ACHN (cell line): ENCODE measurements around the gene CCDC78.
"Not testable (repeated sequence)": the region's sequence is repeated elsewhere in the genome, so short reads cannot be mapped to it uniquely, and the experiment has no call there.

Experiments used
- DNase-seq: peaks from one replicate; pipeline ENCODE4 v3.0.0-alpha.2; 2015
- in situ Hi-C: cut with HindIII; loops from 2 replicates; pipeline ENCODE4 v1.10.0; 2017; ENCODE audit warnings: low sequenced_read_pairs, low pct_ligation_motif_present, low pct_unique_long_range_greater_than_20kb

CCDC78 gene

DNA sequence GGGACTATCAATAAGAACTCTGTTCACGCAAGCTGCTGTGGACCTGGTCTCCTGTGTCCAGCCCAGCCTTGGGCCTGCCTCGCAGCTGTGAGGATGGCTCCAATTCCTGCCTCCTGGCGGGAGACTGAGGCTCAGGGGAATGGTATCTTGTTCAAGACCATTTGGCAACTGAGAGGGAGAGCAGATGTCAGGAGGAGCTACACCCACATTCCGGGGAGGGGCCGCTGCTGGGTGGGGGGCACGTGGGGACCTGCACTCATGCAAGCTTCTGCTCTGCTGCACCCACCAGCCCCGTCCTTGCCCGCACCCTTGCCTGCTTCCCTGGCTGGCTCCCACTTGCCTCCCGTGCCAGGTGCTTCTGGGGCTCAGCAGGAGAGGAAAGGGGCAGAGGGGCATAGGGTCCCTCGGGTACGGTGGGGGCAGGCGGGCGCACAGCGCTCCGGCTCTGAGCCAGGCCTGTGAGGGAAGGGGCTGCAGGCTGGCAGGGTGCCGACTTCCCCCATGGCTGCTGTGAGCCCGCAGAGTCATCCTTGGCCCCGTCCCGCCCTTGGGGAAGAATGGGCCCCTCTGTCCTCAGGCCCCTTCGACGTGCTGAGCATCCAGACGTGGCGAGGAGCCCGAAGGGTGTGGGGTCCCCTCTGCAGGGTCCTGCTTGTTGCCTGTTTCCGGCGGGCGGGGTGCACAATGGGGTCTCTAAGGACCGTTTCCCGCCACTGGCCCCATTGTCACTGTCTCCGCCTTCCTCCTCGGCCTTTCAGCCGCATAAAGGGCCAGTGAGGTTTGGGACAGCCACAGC lies 8.6 kb downstream of the CCDC78 start:
- in situ Hi-C loops, result no loop called here
- DNase-seq, result no peak

- DNase-seq, result no peak
- in situ Hi-C loops, result no loop called here
Measured at GRCh38 chr16:716768-717325, 9.4 kb downstream of the CCDC78 start.

DNA sequence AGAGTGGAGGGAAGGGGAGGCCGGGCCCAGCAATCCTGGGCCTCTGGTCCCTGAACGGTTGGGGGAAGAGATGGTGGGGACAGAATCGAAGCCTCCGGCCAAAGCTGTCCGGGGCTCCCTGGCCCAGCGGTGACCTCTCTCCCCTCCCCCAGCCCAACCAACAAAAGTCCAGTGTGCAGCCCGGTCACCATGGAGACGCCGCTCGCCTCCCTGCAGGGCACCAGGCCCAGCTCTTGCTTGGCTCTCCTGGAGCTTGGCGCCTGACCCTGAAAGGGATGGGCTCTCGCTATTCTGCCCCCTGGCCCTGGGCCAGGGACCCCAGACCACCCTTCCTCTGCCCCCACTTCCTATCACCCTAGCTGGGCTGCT lies 10.1 kb downstream of the CCDC78 start:
- in situ Hi-C loops, result no loop called here

DNA sequence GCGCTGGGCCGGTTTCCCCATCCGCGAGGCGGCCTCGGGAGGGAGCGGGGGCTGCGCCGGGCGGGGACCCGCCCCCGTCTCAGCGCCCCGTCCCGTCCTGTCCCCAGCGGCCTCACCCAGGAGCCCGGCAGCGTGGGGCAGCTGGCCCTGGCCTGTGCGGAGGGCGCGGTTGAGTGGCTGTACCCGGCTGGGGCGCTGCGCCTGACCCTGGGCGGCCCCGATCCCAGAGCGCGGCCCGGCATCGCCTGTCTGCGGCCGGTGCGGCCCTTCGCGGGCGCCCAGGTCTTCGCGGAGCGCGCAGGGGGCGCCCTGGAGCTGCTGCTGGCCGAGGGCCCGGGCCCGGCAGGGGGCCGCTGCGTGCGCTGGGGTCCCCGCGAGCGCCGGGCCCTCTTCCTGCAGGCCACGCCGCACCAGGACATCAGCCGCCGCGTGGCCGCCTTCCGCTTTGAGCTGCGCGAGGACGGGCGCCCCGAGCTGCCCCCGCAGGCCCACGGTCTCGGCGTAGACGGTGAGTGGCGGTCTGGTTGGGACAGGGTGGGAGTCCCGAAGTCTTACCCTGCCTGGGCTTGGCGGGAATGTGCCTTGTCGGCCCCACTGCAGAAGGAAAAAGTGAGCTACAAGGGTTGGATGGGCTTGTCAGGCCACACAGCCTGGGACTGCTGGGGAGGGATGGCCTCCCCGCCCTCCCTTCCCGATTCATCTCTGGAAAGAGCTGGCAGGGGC lies 10.6 kb downstream of the CCDC78 start:
- in situ Hi-C loops, result no loop called here
- DNase-seq, result peak; percentile 68

More for the DNA sequence above, 10.1 kb downstream of the CCDC78 start:
- DNase-seq, result peak; percentile 72

DNA sequence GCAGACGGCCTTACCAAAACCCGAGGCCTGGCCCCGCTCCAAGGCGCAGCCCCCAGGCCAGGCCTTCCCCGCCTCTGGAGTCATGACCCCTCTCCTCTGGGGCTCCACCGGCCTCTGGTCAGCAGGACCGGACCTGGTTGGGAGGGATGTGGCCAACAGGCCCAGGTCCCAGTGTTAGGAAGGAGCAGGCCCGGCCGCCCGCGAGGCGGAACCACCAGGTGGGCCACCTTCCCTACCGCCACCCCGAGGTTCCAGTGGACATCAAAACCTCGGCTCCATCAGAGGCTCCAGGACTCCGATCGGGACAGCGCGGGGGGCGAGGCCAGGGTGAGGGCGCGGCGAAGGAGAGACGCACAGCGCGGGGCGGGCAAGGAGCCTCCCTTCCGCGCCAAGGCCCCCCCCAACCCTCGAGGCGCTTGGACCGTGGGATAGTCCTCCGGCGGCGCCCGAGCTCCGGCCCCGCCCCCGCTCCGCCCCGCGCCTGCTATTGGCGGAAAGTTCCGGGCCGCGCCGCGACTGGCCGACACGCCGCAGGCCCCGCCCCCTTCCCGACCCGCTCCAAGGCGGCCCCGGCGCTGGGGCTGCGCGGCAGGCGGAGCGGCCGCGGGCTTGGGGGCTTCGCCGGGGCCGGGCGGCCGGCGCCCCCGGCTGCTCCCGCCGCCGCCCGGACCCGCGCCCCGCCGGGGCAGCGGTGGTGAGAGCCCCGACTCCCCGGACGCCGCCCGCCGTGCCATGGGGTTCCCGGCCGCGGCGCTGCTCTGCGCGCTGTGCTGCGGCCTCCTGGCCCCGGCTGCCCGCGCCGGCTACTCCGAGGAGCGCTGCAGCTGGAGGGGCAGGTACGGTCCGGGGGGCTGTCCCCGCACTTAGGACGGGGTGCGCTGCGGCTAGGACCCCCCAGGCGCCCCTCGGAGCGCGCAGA lies 11.4 kb downstream of the CCDC78 start, which contains the start of gene METRN:
TSS of gene METRN (plus strand) at position 561 of the 919 bp plus-strand sequence. CDS start at position 733, 172 bp downstream.
- DNase-seq, result peak; percentile 96
- in situ Hi-C loops, result no loop called here

DNA sequence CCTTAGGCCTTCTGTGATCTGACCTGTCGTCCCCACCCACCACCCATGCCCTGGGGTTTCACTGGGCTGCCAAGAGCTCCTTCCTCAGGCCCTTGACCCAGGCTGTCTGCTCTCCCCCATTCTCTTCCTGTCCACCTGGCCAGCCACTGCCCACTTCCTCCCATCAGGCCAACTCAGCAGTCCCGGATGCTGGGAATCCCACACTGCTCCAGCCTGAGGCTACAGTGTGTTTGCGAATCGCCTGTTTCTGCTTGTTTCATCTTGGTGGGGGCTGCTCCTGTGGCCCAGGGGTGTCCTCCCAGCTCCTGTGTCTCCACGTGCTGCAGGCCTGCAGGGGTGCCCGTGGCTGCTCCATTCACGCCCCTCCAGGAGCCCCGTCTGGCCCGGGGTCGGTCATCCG lies 12.2 kb downstream of the CCDC78 start:
- in situ Hi-C loops, result no loop called here
- peak; percentile 69 for DNase-seq

DNA sequence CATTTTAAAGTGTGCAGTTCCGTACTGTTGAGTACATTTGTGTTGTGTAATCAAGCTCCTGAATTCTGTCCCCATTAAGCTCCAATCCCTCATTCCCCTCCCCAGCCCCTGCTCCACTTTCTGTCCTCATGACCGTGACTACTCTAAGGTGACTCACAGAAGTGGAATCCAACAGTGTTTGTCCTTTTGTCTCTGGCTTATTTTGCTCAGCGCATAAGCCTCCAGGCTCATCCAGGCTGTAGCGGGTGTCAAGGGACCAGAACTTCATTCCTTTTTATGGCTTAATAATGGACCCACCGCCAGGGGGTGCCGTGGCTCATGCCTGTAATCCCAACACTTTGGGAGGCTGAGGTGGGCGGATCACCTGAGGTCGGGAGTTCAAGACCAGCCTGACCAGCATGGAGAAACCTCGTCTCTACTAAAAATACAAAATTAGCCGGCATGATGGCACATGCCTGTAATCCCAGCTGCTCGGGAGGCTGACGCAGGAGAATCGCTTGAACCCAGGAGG lies 13.4 kb downstream of the CCDC78 start:
- DNase-seq, result peak; percentile 99
- in situ Hi-C loops, result not testable (repeated sequence)

GRCh38 chr16:711548-712320 lies 14.5 kb downstream of the CCDC78 start:
- in situ Hi-C loops, result no loop called here
- DNase-seq, result peak; percentile 78

- DNase-seq, result no peak
- in situ Hi-C loops, result no loop called here
Measured at GRCh38 chr16:711084-711483, 15.2 kb downstream of the CCDC78 start.

DNA sequence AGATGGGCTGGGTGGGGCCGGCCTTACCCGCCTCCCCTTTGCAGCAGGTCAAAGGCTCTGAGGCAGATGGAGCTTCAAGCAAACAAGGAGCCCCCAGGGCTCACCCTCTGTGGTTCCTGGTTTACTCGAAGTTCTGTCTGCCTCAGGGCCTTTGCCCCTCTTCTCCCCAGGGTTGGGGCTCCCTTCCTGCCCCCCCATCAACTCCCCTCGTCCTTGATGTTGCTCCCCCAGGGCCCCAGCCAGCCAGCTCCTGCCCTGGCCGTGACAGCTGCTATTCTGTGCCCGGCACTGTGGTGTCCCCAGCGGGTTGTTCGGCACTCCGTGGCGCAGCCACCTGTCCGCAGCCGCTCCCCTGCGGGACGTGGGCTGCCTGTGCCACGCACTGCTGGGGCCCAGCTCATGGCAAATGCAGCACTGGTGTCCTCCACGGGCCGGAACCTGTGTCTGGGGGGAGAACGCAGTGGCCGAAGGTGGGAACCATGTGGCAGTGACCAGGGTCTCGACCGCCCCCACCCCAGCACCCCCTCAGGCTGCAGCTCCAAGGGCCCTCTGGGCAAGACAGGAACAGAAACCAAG lies 15.7 kb downstream of the CCDC78 start:
- in situ Hi-C loops, result no loop called here
- no peak for DNase-seq

- in situ Hi-C loops, result no loop called here
- peak; percentile 72 for DNase-seq
Measured at GRCh38 chr16:709566-710499, 16.4 kb downstream of the CCDC78 start.

GRCh38 chr16:708959-709358 lies 17.3 kb downstream of the CCDC78 start:
- no peak for DNase-seq
- in situ Hi-C loops, result no loop called here

DNA sequence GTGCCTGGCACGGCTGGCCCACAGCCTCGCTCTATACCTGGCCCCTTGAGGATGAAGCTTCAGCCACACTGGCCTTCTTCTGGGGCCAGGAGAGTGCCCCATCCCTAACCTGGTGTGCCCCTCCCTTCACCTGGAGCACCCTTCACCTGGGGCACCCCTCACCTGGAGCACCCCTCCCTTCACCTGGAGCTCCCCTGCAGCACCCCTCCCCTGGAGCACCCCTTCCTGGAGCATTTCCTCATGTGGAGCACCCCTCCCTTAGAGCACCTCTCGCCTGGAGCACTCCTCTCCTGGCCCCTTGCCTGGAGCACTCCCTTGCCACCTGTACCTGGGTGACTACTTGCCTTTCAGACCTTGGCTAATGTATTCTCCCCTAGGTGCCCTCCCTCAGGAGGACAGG lies 18.2 kb downstream of the CCDC78 start:
- in situ Hi-C loops, result no loop called here
- no peak for DNase-seq

DNA sequence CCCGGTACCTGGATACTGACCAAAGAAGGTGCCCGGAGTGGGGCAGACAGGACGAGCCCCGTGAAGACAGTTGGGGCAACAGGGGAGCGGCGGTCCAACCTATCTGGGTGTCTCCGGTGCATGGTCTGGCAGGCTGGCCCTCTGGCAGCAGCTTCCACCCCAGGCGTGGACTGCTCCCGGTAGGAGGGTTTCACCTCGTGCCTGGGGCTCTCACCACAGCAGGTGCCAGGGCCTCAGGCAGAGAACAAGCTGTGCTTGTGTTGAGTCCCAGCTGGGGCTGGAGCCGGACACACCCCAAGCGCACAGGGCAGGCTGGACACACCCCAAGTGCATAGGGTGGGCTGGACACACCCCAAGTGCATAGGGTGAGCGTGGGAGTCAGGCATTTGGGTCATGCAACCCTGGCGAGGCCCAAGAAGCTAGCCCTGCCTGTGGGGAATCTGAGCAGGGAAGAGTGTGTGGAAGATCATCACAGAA lies 19.1 kb downstream of the CCDC78 start:
- in situ Hi-C loops, result no loop called here

DNA sequence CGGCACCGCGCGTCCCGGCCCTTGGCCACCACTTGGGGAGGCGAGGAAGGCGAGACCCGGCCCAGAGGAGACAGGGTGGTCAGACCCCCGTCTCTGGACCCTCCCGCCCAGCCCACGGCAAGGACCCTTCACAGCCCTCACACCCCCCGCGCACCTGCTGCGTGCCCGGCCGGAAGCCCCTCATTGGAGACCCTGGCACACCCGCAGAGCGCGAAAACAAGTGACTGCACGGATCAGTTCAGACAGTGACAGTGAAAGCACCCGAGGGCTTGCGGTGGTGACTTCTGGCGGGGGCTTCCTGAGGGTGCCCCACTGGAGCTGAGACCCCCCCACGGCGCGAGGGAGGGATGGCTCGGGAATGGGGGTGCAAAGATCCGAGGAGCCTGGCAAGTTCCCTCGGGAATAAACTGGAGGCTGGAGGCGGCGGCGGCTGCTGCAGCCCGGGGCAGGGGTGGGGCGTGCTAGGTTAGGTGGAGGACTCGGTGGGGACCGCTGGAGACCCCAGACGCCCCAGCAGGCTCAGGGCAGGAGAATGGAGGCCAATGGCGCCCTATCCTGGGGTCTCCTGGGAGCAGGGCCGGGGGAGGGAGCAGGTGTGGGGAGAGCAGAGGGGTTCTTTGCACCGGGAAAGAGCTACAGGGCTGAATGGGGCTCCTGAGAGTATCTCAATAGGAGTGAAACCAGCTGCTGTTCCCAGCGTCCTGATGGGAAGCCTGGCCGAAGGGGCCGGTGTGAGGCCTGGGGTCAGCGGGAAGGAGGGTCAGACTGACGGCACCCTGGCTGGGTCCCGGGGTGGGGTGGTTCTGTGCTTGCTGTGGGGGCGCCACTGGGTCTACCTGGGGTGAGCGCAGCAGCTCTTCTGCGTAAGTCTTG lies 19.8 kb downstream of the CCDC78 start:
- DNase-seq, result no peak
- in situ Hi-C loops, result no loop called here

More for the DNA sequence above, 19.1 kb downstream of the CCDC78 start:
- DNase-seq, result no peak
